ENCODE data around the gene RGS11.

RGS11 gene

DNA sequence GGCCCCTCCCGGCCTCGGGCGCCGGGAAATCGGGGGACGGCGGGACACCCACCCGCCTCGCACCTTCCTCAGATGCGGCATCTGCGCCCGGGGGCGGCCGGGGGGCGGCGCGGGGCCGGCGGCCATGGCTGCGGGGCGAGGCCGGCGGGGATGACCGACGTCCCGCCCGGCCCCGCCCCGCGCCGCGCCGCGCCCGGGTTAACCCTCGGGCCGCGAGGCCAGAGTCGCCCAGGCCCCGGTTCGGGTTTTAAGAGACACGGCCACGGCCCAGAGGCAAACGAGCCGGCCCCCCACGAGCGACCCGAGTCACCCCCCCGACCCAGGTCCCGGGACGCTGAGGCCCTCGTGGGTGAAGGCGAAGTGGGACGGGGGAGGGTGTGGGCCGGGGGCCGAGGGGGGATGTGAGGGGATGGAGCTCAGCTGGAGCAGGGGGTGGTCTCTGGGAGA lies at the start of gene RGS11:
Gene RGS11 (minus strand): TSS at position 159 of the 447 bp plus-strand sequence. CDS start 33 bp downstream, at position 126.
- no peak for DNase-seq

- DNase-seq, result peak; percentile 87
These were observed 48.9 kb upstream of the RGS11 start for GRCh38 chr16:324451-325334.

DNA sequence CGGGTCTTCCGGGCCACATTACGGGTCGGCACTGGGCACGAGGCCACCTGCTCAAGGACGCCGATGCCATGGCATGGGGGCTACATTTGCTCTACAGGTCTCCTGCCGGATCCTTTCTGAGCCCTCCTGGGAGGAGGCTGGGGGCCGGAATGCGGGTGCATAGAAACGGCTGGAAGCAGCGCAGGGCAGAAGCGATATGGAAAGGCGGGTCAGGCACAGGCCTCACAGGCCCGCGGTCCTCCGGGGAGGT lies 48.4 kb upstream of the RGS11 start:
- DNase-seq, result no peak

DNA sequence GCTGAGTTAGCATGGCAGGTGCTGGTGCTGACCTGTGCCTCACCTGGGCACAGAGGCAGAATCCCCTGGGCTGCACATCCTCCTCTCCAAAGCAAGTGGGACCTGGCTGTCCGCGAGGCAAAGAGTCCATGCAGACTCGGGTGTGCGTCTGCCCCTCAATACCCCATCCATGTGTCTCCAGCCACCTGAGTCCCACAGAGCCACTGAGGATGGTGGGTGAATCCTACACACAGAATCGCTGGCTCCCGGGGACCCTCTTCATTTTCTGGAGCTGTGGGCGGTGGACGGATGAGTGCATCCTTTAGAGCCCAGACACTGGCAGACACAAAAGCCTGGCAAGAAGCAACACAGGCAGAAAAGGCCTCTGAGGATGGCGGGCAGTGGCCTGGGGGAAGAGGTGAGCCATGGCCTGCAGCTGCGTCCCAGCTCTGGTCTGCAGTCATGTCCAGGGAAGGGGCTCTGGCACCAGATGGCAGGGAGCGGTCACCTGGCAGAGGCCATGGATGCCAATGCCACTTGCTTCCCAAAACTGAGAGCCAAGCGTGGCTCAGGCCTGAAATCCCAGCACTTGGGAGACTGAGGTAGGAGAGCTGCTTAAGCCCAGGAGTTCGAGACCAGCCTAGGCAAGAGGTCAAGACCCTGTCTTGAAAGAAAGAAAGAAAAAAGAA lies 46.9 kb upstream of the RGS11 start:
- no peak for DNase-seq

DNA sequence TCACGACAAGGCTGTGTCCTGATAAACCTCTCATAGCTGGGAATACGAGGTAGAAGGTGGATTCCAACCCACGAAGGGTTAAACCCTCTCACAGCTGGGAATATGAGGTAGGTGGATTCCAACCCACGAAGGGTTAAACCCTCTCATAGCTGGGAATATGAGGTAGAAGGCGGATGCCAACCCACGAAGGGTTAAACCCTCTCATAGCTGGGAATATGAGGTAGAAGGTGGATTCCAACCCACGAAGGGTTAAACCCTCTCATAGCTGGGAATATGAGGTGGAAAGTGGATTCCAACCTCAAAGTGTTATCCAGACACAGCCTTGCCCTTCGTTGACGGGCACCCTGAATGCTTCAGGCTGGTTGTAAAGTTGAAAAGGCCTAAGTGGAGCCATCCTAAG lies 45.8 kb upstream of the RGS11 start:
- DNase-seq, result no peak

GRCh38 chr16:320206-320605 lies 44.5 kb upstream of the RGS11 start:
- DNase-seq, result no peak

- DNase-seq, result no peak
These were observed 42.9 kb upstream of the RGS11 start for GRCh38 chr16:318628-319027.

- DNase-seq, result no peak
These were observed 41.8 kb upstream of the RGS11 start for GRCh38 chr16:317583-317982.

- no peak for DNase-seq
These were observed 41.2 kb upstream of the RGS11 start for GRCh38 chr16:316741-317464.

GRCh38 chr16:314795-315299 lies 39.1 kb upstream of the RGS11 start:
- DNase-seq, result no peak

DNA sequence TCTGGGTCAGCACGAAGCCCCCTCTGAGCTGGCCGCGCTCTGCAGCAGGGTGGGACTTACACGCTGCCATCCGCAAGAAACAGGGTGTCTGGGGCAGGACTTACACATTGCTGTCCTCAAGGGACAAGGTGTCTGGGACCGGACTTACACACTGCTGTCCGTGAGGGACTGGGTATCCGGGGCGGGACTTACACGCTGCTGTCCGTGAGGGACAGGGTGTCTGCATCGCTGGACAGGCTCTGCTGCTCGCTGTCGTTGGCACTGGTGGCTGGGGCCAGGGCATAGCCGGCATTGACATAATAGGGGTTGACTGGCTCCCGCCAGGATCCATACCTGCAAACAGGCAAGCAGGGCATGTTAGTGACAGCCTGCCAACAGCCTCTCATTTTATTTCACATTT lies 38.6 kb upstream of the RGS11 start:
- no peak for DNase-seq

DNA sequence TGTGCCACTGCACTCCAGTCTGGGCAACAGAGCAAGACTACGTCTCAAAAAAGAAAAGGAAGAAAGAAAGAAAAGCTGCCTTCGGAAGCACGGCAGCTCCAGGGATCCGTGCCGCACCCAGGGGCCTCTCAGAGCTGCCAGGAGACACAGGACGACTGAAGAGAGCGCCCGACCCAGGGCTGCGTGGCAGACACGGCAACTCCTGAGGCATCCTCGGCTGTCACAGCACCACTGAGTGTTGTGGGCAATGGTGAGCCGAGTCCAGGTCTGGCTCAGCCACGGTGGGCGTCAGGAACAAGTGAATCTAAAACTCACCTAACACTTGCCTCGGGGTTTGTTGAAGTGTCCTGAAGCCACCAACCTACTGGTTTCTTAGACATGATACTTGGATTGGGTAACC lies 36.0 kb upstream of the RGS11 start:
- DNase-seq, result no peak

DNA sequence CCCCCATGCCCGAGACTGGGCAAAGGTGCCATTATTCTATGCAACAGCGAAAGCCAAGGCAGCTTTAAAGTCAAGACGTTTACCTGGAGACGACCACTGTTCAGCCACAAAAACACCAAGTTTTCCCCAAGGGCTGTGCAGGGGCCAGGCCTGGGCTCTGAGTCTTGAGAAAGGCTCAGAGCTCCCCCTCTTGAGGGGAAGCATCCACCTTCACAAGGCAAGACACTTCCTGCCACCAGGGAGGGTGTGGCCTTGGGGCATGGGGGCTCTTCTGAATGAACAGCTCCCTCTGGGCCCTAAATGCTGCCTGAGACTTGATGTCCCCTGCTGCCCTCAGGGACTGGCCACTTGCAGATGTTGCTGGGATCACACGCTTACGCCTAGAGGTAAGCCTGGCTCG lies 33.7 kb upstream of the RGS11 start:
- DNase-seq, result no peak

GRCh38 chr16:307691-308312 lies 32.1 kb upstream of the RGS11 start:
- DNase-seq, result no peak

DNA sequence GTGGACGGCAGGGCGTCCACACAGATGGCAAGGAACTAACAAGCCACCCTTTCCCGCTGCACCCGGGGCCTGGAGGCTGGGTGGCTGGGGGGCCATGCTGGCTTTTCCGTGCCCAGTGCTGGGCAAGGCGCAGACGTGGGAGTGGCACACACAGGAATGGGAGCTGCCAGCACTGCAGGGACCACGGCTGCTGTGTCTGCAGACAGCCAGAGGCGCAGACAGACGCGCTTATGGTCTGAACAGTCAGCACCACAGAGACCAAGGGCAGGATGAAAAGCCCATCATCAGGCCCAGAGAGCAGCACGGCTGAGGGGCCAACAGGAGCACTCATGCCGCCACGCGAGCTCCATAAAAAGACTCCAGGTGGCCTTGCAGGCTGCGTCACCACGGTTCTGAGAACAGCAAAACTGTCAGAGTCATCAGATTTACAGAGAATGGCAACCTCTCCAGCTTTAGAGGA lies 31.2 kb upstream of the RGS11 start:
- DNase-seq, result no peak

- DNase-seq, result no peak
These were observed 30.3 kb upstream of the RGS11 start for GRCh38 chr16:305916-306626.

DNA sequence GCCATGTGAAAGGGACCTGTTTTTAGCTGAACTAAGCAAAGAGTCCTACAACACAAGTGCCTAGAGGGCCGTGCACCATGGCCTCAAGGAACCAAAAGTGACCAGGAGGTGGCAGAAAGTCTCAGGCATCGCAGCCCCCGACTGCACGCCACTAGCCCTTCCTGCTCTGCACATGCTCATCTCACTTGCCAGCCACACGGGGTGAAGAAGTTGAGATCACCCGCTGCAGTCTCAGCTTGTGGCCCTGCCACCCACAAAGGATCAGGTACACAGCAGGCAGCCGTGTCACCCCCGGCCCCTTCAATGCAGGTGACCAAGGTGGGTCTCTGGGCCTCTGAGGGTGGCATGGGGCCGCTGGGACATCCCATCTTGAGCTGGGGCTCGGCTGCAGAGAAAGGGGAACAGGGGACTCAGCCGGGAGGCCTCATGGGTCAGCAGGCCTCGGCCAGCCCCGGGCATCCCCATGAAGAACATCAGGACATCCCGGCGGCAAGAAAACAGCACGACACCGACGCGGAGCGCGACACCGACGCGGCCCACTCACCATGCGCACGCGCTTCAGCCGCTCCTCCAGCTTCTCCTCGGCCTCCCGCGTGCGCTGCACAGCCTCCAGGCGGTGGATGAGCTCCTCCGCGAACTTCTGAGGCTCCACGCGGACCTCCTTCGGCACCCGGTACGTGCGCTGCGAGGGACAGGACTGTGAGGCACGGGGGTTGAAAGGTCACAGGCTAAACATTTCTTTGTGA lies 28.2 kb upstream of the RGS11 start:
- no peak for DNase-seq

DNA sequence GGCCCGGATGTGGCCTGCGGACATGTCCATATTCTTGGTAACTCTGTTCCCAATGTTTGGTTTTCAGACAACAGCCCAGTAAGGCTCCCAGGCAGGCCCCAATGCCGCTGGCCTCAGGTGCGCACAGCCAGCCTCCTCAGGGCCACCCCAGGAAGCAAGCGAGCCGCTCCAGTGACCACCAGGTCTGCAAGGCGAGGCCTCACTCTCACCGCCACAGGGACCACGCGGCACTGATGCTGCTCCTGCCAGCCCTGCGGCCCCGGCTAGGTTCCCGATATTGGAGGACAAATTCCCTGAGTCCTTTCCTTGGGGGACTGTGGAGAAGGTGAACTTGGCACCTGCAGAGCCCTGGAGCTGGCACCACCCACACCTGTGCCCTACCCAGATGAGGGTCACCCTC lies 26.2 kb upstream of the RGS11 start:
- DNase-seq, result no peak

- DNase-seq, result no peak
These were observed 25.5 kb upstream of the RGS11 start for GRCh38 chr16:301235-301634.

- no peak for DNase-seq
These were observed 22.1 kb upstream of the RGS11 start for GRCh38 chr16:297832-298231.

DNA sequence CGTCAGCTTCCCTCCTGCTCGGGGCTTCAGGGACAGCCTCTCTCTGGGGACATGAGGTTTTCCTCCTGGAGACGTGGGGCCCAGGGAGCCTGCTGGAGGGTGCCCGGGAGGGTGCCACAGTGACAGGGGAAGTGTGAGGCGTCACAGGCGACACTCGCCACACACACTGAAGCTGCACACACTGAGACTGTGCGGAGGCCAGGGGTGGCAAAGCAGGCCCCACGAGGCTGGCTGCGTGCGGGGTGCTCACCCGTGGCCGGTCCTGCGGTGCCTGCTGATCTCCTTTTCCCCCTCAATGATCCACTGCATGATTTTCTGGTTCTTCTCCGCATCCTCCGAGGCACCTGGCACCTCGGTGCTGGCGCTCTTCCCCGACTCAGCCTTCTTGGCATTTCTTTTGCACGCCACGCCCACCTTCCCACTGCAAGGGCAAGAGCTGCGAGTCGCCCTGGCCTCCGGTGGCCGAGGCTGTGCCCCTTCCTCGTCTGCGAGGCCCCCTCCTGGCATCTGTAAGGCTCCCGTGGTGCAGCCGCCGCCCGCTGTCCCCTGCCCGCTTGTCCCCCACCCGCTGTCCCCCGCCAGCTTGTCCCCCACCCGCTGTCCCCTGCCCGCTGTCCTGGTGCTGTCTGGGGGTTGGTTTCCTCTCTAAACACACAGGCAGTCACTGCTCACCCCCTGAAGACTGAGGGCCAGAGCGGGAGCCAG lies 21.2 kb upstream of the RGS11 start:
- no peak for DNase-seq

Data from activated effector memory CD4-positive, alpha-beta T cell treated with anti-CD3 and anti-CD28 coated beads, Interleukin-2, amount 50 U/mL, for 16 hours (primary cell).